Superior temporal gyrus (tissue), 1 donor: Measurements from ENCODE around the gene TRAPPC5.

Source experiments
- DNase-seq: peaks from one replicate; pipeline ENCODE4 v3.0.0-alpha.2; 2016; ENCODE audit errors: extremely low spot score

The TRAPPC5 gene

DNA sequence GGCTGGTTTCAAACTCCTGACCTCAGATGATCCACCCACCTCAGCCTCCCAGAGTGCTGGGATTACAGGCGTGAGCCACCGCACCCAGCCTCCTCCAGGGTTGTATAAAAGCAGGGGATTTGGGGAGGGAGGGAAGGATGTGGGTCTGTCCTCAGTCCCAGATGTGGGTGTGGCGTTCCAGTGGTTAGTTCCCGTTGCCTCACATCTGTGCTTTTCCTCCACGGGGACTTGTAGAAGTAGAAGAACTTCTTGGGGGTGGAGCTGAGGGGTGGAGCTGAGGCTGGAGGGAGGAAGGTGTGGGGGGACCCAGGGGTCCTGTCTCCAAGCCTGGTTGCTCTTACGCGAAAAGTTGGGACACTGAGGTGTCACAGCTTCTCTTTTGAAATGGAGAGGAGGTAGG lies 4.3 kb upstream of the TRAPPC5 start:
- DNase-seq = no peak

DNA sequence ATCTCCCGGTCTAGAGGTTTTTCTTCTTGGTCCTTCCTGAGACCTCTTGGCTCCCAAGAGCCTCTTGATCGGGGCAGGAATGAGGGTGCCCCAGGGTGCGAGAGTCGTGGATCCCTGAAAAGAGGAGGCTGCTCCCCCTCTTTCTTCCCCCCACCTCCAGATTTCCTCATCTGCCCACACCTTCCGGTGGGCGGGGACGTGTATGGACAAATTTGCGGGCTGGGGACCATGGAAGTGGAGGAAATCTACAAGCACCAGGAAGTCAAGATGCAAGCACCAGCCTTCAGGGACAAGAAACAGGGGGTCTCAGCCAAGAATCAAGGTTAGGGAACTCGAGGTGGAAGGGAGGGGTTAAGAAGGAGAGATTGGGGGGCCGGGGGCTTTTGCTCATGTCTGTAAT lies 3.8 kb upstream of the TRAPPC5 start, which contains the start of gene MCEMP1:
Gene MCEMP1 (plus strand): TSS at position 237 of the 400 bp plus-strand sequence. CDS start 31 bp downstream, at position 268.
- no peak for DNase-seq

DNA sequence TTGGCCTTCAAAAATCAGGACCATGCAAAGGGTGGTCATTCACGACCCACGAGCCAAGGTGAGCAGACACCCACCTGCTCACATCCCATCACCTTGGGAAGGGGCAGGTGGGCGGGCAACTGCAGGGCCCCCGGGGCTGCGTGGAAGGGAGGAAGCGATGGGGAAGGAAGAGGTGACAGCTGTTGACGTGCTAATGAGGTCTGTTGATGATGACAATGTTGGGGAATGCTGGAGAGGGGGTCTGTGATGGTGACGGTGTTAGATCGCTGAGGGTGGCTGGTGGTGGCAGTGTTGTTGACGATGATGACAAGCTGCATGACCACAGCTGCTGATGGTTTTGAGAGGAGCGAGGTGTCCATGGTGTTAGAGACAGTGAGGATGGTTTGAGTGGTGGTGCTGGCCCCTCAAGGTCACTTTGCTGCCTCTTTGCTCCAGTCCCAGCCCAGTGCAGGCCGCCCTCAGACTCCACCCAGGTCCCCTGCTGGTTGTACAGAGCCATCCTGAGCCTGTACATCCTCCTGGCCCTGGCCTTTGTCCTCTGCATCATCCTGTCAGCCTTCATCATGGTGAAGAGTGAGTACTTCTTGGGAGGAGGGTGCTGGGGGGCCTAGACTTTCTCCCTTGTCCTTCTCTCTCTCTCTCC lies 2.8 kb upstream of the TRAPPC5 start:
- DNase-seq = no peak

DNA sequence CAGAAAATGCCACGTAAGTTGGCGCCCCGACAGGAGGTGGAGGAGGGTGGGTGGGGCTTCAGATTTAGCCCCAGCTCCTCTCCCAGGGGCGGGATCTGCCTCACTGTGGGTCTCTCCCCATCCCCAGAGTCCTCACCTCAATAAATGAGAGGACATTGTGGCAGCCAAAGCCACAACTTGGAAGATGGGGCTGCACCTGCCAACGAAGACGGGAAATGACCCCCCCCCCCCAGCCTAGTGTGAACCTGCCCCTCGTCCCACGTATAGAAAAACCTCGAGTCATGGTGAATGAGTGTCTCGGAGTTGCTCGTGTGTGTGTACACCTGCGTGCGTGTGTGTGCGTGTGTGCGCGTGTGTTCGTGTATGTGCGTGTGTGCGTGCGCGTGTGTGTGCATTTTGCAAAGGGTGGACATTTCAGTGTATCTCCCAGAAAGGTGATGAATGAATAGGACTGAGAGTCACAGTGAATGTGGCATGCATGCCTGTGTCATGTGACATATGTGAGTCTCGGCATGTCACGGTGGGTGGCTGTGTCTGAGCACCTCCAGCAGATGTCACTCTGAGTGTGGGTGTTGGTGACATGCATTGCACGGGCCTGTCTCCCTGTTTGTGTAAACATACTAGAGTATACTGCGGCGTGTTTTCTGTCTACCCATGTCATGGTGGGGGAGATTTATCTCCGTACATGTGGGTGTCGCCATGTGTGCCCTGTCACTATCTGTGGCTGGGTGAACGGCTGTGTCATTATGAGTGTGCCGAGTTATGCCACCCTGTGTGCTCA lies 1.5 kb upstream of the TRAPPC5 start:
- DNase-seq = peak; percentile 16

DNA sequence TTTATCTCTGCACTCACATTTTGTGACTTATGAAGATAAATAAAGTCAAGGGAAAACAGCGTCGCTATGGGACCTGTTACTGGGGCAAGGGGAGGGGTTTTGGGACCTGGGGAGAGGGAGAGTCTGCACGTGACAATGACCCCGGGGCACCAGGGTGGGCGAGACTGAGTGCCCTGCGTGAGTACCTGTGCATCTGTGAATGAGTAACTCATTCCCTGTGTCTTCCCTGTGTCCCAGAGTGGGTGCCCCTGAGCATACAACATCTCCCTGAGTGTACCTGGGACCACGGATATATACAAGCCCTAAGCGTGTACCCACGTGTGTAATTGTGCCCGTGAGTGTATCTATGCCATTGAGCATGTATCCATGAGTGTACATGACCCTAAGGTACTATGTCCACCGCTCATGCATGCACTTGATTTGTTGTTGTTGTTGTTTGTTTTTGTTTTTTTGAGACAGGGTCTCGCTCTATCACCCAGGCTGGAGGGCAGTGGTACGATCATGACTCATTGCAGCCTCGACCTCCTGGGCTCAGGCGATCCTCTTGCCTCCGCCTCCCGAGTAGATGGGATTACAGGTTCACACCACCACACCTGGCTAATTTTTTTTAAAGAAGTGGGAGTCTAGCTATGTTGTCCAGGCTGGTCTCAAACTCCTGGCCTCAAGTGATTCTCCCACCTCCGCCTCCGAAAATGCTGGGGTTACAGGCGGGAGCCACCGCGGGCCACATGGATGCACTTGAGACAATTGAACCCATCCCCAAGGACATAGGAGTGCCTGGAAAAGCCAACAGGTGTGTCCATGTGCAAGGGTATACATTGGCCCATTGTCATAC lies 645 bp upstream of the TRAPPC5 start:
- DNase-seq = no peak

DNA sequence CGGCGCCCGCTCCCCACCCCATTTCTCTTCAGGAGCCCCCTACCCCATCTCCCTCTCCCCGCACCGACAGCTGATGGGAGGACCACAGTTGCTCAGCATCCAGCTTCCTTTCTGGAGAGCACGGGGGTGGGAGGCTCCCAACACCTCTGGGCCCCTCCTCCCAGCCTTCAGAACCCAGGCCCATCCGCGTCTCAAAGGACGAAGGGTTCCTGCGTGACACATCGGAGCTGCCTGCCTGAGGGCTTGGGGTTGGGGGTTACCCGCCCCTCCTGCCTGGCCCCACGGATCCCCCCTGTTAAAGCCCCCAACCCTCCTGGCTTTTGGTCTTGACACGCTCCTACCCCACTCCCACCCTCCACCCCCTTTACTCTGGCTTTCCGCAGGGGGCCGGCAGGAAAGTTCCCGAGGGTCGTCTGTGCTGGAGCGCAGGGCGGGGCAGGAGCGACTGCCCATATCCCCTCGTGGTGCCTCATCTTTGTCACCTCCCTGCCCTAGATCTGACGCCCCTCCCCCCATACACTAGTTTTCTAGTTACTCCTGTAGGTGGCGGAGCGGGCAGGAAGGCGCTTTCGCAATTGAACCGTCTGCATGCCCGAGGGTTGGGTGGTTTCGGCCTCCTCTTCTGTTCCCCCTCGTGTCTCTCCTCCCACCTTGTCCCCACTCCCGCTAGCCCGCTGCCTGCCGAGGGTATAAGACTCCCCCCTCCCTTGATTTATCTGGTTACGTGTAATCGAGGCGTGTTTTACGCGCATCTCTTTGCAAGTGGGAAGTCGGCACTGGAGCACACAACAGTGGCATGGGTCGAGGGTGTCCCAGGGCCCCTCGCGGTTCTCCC lies 924 bp downstream of the TRAPPC5 start:
- peak; percentile 68 for DNase-seq

DNA sequence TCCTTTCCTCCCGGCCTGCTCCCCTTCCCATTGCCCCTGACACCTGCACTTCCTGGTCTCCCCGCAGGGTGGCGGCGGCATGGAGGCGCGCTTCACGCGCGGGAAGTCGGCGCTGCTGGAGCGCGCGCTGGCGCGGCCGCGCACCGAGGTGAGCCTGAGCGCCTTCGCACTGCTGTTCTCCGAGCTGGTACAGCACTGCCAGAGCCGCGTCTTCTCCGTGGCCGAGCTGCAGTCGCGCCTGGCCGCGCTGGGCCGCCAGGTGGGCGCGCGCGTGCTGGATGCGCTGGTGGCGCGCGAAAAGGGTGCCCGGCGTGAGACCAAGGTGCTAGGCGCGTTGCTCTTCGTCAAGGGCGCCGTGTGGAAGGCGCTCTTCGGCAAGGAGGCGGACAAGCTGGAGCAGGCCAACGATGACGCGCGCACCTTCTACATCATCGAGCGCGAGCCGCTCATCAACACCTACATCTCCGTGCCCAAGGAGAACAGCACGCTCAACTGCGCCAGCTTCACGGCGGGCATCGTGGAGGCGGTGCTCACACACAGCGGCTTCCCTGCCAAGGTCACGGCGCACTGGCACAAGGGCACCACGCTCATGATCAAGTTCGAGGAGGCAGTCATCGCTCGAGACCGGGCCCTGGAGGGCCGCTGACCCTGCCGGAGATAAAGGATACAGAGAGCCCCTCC lies 1.7 kb downstream of the TRAPPC5 start:
- no peak for DNase-seq

DNA sequence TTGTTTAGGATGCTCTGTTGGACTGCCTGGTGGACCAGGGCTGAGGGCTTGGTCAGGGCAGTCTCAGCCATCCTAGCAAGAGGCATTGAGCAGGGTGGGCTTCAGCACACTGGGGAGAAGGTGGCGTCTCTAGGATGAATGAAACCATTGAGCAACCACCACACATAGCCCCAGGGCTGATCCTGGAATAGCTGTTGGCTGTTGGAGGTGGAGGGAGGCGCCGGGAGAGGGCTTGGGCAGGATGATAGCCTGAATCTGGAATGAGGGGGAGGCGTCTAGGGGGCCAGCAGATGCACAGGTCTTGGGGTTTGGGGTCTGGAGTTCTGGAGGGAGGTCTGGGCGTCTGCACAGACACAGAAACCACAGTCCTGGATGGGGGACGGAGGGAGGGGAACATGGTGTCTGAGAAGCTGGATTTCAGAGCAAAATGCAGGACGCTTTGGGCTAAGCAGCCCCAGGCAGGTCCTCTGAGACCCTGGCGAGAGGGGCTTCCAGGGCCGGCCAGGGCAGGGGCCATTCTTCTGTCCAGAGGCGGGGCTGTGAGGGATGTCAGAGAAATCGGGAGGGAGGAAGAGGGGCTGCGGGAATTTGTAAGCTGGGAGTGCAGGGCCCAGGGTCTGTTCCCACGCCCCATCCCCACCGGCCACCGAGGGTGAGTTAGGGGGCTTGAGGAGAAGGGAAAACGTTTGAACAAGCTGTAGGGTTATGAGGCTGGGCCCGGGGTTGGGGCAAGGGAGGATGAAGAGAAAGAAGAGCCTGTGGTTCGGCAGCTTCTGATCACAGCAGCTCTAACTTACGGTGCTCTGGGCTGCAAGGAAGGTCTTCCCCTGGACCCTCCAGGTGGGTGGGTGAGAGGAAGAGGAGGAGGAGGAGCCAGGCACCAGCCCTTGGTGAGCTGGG lies 5.2 kb downstream of the TRAPPC5 start:
- no peak for DNase-seq

DNA sequence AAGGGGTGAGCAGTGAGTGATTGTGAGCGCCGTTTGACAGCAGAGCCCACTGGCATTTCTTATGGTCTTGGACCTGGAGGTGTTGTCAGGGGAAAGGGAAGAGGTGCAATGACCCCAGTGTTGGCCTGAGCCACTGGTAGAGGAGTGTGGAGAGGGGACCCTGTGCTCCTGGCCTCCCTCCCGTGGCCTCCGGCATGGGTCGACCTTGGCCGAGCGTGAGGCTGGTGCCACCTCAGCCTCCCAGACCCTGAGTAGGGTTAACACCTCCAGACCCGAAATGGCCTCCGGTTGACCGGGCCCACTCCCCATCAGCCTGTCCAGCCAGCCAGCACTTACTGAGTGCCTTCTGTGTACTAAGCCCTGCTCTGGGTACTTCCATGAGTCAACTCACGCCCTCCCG lies 6.5 kb downstream of the TRAPPC5 start:
- no peak for DNase-seq

DNA sequence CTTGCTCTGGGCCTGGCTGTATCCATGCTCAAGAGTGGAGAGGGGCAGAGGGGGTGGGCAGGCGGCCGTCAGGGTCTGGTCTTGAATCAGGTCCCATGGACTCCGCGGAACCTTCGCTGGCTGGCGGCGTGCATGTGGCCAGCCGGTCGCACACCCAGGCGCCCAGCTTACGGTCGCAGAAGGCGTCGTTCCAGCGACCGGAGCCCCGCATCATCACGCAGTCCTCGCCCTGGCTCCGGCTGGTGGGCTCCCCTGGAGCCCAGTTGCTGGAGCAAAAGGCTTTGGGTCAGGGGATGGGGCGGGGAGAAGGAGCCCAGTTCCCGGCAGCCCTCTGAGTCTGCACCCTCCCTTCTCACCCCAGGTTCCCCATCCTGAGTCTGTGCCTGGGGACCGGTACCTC lies 8.5 kb downstream of the TRAPPC5 start:
- no peak for DNase-seq

DNA sequence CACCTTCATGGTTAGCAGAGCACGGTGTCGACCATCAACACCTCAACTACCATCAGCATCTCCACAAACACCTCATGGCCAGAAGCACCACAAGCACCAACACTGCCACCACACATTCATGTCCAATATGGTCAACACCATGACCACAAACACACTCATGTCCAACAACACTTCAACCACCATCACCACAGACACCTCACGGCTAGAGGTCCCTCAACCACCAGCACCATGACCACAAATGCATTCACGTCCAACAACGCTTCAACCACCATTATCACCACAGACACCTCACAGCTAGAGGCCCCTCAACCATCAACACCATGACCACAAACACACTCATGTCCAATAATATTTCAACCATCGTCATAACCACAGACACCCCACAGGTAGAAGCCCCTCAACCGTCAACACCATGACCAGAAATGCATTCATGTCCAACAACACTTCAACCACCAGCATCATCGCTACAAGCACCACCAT lies 10.2 kb downstream of the TRAPPC5 start:
- no peak for DNase-seq

DNA sequence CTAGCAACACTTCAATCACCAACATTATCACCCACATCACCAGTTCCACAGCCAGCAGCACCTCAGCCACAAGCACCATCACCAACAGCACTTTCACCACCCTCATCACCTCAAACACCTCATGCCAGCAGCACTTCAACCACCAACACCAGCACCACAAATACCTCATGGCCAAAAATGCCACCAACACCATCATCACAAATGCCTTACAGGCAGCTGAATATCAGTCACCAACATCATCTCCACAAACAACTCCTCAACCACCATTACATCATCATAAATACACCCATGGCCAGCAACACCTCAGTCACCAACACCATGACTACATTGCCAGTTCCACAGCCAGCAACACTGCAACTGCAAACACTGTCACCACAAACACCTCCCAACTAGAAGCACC lies 10.9 kb downstream of the TRAPPC5 start:
- DNase-seq = no peak

DNA sequence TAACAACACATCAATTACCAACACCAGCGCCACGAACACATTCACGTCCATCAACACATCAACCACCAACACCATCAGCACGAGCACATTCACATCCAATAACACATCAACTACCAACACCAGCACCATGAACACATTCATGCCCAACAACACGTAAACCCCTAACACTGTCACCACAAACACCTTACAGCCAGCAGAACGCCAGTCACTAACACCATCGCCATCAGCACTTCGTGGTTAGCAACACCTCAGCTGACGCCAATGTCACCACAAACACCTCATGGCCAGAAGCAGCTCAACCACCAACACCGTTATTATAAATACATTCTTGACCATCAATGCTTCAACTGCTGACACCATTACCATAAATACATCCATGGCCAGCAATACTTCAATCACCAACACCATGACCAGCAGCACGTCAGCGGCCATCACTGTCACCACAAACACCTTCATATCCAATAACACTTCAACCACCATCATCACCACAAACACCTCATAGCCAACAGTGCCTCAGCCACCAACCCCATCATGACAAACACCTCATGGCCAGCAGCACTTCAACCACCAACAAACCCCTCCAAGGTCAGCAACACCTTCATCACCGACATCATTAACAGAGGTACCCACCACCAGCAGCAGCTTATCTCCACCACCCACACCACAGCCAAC lies 11.9 kb downstream of the TRAPPC5 start:
- no peak for DNase-seq

DNA sequence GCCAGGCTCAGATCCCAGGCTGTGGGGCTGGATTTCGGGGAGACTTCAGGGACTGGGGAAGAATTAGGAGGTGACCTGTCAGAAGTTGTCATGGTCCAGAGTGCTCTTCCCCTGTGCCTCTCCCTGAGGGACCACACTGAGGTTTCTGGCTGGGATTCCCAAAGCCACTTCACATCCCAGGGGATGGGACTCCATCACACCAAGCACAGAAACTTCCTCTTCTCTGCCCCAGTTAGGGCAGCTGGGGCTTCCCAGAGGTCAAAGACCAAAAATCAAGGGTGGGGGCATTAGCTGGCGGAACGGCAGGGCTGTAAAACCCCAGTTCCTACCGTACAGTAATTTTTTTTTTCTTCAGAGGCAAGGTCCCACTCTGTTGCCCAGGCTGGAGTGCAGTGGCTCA lies 13.9 kb downstream of the TRAPPC5 start:
- no peak for DNase-seq

DNA sequence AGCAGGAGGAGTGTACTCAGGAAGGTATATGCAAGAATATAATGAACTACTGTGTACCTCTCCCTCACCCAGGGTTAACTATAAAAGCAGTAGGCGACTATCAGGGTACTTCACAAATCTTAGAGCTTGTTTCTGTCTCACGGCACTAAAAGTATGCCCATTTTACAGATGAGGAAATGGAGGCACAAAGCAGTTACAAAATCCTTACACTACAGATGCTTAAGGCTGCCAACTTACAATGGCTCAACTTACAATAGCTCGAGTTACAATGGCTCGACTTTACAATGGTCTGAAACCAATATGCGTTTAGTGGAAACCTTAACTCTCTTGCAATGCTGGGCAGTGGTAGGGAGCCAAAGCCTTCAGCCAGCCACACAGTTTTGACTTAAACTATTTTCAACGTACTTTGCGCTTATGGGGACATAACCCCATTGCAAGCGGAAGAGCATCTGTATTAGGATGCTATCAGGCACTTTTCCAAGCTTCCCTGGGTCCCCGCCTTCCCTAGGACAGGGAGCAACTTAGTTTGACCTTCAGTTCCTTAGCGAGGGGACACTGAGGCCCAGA lies 17.2 kb downstream of the TRAPPC5 start:
- no peak for DNase-seq

DNA sequence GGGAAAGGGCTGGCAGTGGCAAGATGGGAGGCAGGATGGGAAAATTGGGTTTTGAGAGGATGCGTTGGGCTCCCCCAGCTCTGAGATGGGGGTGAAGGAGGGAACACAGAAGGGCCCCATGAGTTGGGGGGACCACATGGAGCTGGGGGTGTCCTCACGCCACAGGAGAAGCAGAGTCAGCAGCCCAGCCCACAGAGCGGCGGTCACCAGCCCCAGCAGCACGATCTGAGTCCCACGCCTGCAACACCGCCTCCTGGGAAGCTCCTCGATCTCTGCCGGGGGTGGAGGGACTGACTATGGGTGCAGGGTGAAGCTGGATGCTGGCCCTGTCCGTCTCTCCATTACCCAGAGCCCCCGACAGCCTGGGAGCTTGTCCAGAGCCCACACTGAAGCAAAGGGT lies 17.9 kb downstream of the TRAPPC5 start:
- no peak for DNase-seq

DNA sequence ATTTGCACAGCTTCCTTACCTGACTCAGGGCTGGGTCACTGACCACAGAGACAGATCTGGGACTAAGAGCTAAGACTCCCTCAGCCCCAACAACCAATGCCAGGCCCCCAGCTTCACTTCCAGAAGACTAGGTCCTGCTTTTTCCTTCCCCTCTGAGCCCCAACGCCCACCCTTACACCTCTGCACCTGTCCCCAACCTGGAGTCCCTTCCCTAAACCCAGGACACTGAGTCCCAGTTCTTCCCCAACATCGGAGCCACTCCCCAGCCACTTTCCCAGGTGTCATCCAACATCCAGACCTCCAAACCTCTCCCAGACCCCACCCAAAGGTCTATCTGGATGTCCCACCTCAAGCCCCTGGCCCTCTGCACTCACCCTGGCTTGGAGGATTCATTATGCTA lies 18.4 kb downstream of the TRAPPC5 start:
- no peak for DNase-seq

DNA sequence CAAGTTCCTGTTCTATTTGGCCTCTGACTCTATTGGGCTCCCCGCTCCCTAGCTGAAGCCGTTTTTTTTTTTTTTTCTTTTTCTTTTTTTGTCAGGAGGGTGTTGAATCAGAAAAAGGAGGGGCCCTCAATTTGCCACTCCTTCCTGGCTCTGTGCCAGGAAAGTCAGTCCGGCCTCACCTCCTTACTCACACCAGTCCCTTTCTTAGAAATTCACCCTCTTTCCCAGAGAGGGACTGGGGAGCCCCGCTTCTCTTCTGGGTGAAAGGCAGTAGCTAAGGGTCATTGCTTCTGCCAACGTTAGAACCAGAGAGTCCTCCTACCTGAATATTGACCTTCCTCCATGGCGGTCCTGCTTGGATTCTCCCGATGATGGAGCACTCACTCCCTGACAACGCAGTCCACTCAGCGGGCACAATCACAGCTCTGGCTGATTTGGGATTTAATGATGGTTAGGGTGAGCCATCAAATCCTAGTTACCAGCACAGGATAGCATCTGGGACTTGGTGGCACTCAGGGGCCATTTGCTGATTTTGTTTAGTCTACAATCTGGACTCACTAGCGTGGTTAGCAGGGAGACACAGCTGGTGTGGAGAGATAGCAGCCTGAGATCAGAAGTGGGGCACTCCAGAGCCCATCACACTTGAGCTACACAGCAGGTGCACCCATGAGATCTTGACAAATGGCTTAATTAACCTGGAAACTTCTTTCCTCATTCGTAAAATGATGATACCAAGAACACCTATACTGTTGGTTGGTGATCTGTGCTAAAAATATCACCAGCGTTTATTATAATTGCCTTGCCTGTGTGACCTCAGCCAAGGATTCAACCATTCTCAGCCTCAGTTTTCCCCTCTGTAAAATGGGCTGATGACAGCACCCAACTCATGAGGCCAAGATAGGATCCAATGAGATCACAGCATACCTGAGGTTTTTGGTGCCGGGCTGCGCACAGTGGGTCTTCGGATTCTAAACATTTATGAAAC lies 19.1 kb downstream of the TRAPPC5 start:
- no peak for DNase-seq
